Tibial nerve (tissue), 3 donors: ENCODE measurements around the gene DGCR6.

ENCODE experiments used
- POLR2A ChIP-seq, 2 donors: fragments of 450-650 bp; IDR thresholded peaks; one replicate each; pipeline ENCODE4 v1.6.1; 2017; ENCODE audit warnings: antibody characterized with exemption in 2 of 2, mild to moderate bottlenecking in 2 of 2, moderate library complexity in 2 of 2
- TF ChIP-seq, protein P1 (sequence below), 5 experiments: fragments of 200-600 bp in 3 of 5; fragments of 450-650 bp in 2 of 5; sonication (generic) in 3 of 5; IDR thresholded peaks; one replicate each; pipeline ENCODE4 v1.5.1; 2016 to 2019; ENCODE audit warnings: antibody characterized with exemption in 5 of 5, mild to moderate bottlenecking in 3 of 5, moderate library complexity in 2 of 5

DNA sequence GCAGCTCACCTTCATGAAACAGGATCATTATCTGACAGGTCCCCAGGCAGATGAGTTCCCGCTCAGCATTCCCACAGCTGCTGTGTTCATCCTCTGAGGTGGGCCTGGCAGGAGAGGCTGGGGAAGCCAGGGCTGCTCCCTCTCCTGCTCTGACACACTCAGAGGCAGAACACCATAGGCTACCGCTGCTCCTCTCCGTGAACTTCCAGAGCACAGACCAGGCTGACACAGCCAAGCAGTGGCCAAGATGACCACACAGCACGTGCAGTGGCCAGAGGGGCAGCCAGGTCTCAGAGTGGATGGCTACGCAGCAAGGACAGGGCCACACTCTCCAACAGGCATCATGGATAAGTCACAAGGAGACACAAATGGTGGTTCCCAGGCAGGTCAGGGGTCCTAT lies 21.5 kb downstream of the DGCR6 start:
- TF ChIP-seq, protein P1, sequence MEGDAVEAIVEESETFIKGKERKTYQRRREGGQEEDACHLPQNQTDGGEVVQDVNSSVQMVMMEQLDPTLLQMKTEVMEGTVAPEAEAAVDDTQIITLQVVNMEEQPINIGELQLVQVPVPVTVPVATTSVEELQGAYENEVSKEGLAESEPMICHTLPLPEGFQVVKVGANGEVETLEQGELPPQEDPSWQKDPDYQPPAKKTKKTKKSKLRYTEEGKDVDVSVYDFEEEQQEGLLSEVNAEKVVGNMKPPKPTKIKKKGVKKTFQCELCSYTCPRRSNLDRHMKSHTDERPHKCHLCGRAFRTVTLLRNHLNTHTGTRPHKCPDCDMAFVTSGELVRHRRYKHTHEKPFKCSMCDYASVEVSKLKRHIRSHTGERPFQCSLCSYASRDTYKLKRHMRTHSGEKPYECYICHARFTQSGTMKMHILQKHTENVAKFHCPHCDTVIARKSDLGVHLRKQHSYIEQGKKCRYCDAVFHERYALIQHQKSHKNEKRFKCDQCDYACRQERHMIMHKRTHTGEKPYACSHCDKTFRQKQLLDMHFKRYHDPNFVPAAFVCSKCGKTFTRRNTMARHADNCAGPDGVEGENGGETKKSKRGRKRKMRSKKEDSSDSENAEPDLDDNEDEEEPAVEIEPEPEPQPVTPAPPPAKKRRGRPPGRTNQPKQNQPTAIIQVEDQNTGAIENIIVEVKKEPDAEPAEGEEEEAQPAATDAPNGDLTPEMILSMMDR (IDR thresholded peaks at IDR 0.05): no peak
- no peak for TF ChIP-seq POLR2A (IDR thresholded peaks at IDR 0.05)
